Bladder microvascular endothelial cell (primary cell): ENCODE measurements around the gene FNTB. TPM values are rescaled to one million over a fixed set of nuclear protein-coding genes. Genes with fewer than 3 reads are reported as not detected.

Experiments used
- total RNA-seq: library from RNA; depleted of rRNA; stranded (reverse); fragments of >200 nt; gene quantifications from 2 replicates; pipeline ENCODE4 v1.2.3, GENCODE V29; 2014

FNTB gene, protein sequence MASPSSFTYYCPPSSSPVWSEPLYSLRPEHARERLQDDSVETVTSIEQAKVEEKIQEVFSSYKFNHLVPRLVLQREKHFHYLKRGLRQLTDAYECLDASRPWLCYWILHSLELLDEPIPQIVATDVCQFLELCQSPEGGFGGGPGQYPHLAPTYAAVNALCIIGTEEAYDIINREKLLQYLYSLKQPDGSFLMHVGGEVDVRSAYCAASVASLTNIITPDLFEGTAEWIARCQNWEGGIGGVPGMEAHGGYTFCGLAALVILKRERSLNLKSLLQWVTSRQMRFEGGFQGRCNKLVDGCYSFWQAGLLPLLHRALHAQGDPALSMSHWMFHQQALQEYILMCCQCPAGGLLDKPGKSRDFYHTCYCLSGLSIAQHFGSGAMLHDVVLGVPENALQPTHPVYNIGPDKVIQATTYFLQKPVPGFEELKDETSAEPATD
- 5.0 and 10.5 TPM in 2 replicates for total RNA-seq

GRCh38 chr14:64986648-64987437 is at the start of gene FNTB:
Gene FNTB (plus strand): TSS chr14:64986895. CDS start chr14:64986954, 59 bp downstream.

GRCh38 chr14:64942531-64943111 is 44.1 kb upstream of the FNTB start, which contains the start of gene GPX2:
Gene GPX2 (minus strand): TSS chr14:64942745. CDS start chr14:64942726, 19 bp downstream.

GRCh38 chr14:64971943-64972791 is 14.5 kb upstream of the FNTB start, which contains the start of gene RAB15:
Gene RAB15 (minus strand): TSS chr14:64972336. CDS start chr14:64972076, 260 bp downstream.

GRCh38 chr14:65102441-65103149 is 115.9 kb downstream of the FNTB start, which contains the start of gene MAX:
Gene MAX (minus strand): TSS chr14:65102517. CDS start chr14:65102339, 178 bp downstream.

Other genes with a start within 250 kb of the FNTB start
- gene SPTB, start 107.0 kb upstream of the FNTB start, total RNA-seq, result under 0.01 and 0.06 TPM in 2 replicates
- 27.8 and 34.7 TPM in 2 replicates for gene CHURC1, start 72.4 kb upstream of the FNTB start, total RNA-seq
- gene GPX2, start 44.1 kb upstream of the FNTB start, total RNA-seq, result not detected in 2 replicates
- 4.0 and 11.5 TPM in 2 replicates for gene RAB15, start 14.6 kb upstream of the FNTB start, total RNA-seq
- gene MAX, start 115.6 kb downstream of the FNTB start, total RNA-seq, result 32.9 and 48.2 TPM in 2 replicates